NOMO-1 treated with dmso at 0.1 percent for 144 hours (cell line): ENCODE results near the gene NAT8L.

Experiments
- DNase-seq: peaks from one replicate; lab custom pipeline; 2025; ENCODE audit not compliant: unreplicated experiment; lab: John Stamatoyannopoulos, UW

NAT8L gene

GRCh38 chr4:2062808-2063524 lies 3.8 kb downstream of the NAT8L start:
- no peak for DNase-seq

- no peak for DNase-seq
Observed at GRCh38 chr4:2063557-2064275, 4.6 kb downstream of the NAT8L start.

GRCh38 chr4:2064276-2064991 lies 5.3 kb downstream of the NAT8L start:
- DNase-seq = no peak

- DNase-seq = no peak
Observed at GRCh38 chr4:2065106-2065930, 6.2 kb downstream of the NAT8L start.

GRCh38 chr4:2066011-2066551 lies 7.0 kb downstream of the NAT8L start:
- DNase-seq = no peak

GRCh38 chr4:2066571-2067445 lies 7.7 kb downstream of the NAT8L start:
- no peak for DNase-seq

GRCh38 chr4:2067446-2068197 lies 8.5 kb downstream of the NAT8L start:
- no peak for DNase-seq

- DNase-seq = no peak
Observed at GRCh38 chr4:2068198-2068470, 9.0 kb downstream of the NAT8L start.

- no peak for DNase-seq
Observed at GRCh38 chr4:2068566-2068965, 9.4 kb downstream of the NAT8L start.

GRCh38 chr4:2069161-2069971 lies 10.2 kb downstream of the NAT8L start:
- DNase-seq = no peak

GRCh38 chr4:2069986-2070385 lies 10.9 kb downstream of the NAT8L start:
- no peak for DNase-seq

GRCh38 chr4:2070421-2071251 lies 11.5 kb downstream of the NAT8L start:
- no peak for DNase-seq

- DNase-seq = no peak
Observed at GRCh38 chr4:2071252-2071911, 12.3 kb downstream of the NAT8L start.

GRCh38 chr4:2071912-2072867 lies 13.1 kb downstream of the NAT8L start:
- no peak for DNase-seq

GRCh38 chr4:2072971-2073807 lies 14.1 kb downstream of the NAT8L start:
- no peak for DNase-seq
